Parathyroid adenoma (tissue), 2 donors: ENCODE results near the gene MRPS7.

Experiments
- H2AFZ ChIP-seq: fragments of 300-600 bp; sonication (generic); one replicate; pipeline ENCODE4 v1.7.0; 2017; ENCODE audit warnings: antibody characterized with exemption, mild to moderate bottlenecking
- H3K27ac ChIP-seq: fragments of 300-600 bp; sonication (generic); one replicate; pipeline ENCODE4 v1.7.0; 2017
- H3K27me3 ChIP-seq: fragments of 300-600 bp; sonication (generic); one replicate; pipeline ENCODE4 v1.7.0; 2017; ENCODE audit warnings: low read length; ENCODE audit not compliant: control insufficient read depth, insufficient read depth
- H3K36me3 ChIP-seq: fragments of 300-600 bp; sonication (generic); one replicate; pipeline ENCODE4 v1.7.0; 2017; ENCODE audit warnings: low read length; ENCODE audit not compliant: control insufficient read depth, insufficient read depth
- H3K4me1 ChIP-seq: fragments of 300-600 bp; sonication (generic); one replicate; pipeline ENCODE4 v1.7.0; 2017; ENCODE audit warnings: control low read depth
- H3K4me2 ChIP-seq: fragments of 300-600 bp; sonication (generic); one replicate; pipeline ENCODE4 v1.7.0; 2017; ENCODE audit warnings: low read length
- H3K4me3 ChIP-seq: fragments of 300-600 bp; sonication (generic); one replicate; pipeline ENCODE4 v1.7.0; 2017; ENCODE audit warnings: low read depth, low read length
- H3K79me2 ChIP-seq: fragments of 300-600 bp; sonication (generic); one replicate; pipeline ENCODE4 v1.7.0; 2017; ENCODE audit warnings: control low read depth
- H3K9ac ChIP-seq: fragments of 300-600 bp; sonication (generic); one replicate; pipeline ENCODE4 v1.7.0; 2017; ENCODE audit warnings: mild to moderate bottlenecking
- H3K9me3 ChIP-seq: fragments of 300-600 bp; sonication (generic); one replicate; pipeline ENCODE4 v1.7.0; 2017; ENCODE audit warnings: low read length; ENCODE audit not compliant: control insufficient read depth
- TF ChIP-seq, protein P1 (sequence below): fragments of 300-600 bp; sonication (generic); IDR thresholded peaks from one replicate; pipeline ENCODE4 v1.7.0; 2017; ENCODE audit warnings: antibody characterized with exemption, mild to moderate bottlenecking
- donor health status: primary hyperparathyroidism.

The MRPS7 gene

DNA sequence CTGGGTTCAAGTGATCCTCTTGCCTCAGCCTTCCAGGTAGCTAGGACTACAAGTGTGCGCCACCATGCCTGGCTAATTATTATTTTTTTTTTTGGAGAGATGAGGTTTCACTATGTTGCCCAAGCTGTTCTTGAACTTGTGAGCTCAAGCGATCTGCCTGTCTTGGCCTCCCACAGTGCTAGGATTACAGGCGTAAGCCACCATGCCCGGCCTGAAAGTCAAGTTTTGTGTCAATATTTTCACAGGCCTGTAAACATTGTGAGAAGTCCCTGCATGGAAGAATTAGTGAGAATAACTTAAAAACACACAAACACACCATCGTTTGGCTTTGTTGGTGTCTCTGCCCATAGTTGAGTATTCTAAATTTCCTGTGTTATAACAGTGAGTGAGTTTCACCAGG lies 34.0 kb upstream of the MRPS7 start:
- H3K27ac ChIP-seq = no peak overlapping the region
- TF ChIP-seq, protein P1, sequence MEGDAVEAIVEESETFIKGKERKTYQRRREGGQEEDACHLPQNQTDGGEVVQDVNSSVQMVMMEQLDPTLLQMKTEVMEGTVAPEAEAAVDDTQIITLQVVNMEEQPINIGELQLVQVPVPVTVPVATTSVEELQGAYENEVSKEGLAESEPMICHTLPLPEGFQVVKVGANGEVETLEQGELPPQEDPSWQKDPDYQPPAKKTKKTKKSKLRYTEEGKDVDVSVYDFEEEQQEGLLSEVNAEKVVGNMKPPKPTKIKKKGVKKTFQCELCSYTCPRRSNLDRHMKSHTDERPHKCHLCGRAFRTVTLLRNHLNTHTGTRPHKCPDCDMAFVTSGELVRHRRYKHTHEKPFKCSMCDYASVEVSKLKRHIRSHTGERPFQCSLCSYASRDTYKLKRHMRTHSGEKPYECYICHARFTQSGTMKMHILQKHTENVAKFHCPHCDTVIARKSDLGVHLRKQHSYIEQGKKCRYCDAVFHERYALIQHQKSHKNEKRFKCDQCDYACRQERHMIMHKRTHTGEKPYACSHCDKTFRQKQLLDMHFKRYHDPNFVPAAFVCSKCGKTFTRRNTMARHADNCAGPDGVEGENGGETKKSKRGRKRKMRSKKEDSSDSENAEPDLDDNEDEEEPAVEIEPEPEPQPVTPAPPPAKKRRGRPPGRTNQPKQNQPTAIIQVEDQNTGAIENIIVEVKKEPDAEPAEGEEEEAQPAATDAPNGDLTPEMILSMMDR = no peak

DNA sequence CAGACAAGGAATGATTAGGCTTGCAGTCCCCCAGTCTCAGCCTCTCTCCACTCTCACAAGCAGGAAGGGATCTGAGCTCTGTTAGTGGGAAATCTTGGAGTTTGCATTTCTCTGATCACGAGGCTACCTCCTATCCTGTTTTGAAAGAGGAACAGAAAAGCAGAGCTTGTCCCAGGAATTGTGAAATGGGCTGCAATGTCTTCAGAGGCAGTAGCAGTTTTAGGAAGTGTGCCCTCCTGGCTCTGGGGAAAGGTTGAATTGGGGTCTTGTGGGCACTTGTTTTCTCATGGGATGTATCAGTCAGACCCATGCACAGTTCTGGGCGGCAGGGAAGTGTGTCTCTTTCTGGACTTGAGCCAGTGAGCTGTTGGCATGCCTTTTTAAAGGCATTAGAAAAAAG lies 33.4 kb upstream of the MRPS7 start:
- Histone ChIP-seq H3K9me3 (no peaks in the 10 kb centered on the region), H3K27me3 (no peaks in the 10 kb centered on the region), H3K4me3 (no peak overlapping the region), H3K4me1 (no peaks in the 10 kb centered on the region), H3K27ac (no peak overlapping the region), H3K36me3 (no peaks in the 10 kb centered on the region), H3K9ac (no peak overlapping the region), H2AFZ (no peak overlapping the region), H3K4me2 (no peak overlapping the region), H3K79me2 (no peaks in the 10 kb centered on the region)
- TF ChIP-seq, protein P1 = no peak

More for the DNA sequence above, 34.0 kb upstream of the MRPS7 start:
- H3K4me2 ChIP-seq = no peak overlapping the region
- H3K27me3 ChIP-seq = no peaks in the 10 kb centered on the region
- no peaks in the 10 kb centered on the region for H3K36me3 ChIP-seq
- H3K4me3 ChIP-seq = no peak overlapping the region
- no peak overlapping the region for H3K9ac ChIP-seq
- H3K9me3 ChIP-seq = no peaks in the 10 kb centered on the region
- H3K4me1 ChIP-seq = no peaks in the 10 kb centered on the region
- no peak overlapping the region for H2AFZ ChIP-seq
- no peaks in the 10 kb centered on the region for H3K79me2 ChIP-seq

DNA sequence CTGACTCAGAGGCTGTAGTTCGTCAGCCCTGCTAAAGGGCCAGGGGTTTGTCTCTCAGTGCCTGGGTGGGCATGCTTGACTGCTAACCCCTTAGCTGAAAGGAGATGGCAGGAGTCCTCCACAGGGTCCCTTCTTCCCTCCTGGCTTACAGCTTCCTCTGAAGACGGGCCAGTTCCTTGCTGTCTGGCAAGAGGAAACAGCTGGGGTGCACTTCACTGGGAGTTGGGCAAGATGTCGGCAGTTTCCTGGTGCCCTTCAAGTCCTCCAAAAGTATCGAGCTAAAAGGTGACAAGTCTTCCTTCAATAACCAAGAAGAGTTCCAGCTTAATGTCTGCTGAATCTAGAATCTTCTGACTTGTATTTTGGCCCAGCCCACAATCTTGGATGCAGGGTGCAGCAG lies 32.8 kb upstream of the MRPS7 start:
- H3K4me3 ChIP-seq = no peak overlapping the region
- H3K4me2 ChIP-seq = no peak overlapping the region
- H3K9me3 ChIP-seq = no peaks in the 10 kb centered on the region
- no peak overlapping the region for H2AFZ ChIP-seq
- TF ChIP-seq, protein P1 = no peak
- no peak overlapping the region for H3K9ac ChIP-seq
- no peak overlapping the region for H3K27ac ChIP-seq
- no peaks in the 10 kb centered on the region for H3K4me1 ChIP-seq
- H3K27me3 ChIP-seq = no peaks in the 10 kb centered on the region
- no peaks in the 10 kb centered on the region for H3K79me2 ChIP-seq
- H3K36me3 ChIP-seq = no peaks in the 10 kb centered on the region

DNA sequence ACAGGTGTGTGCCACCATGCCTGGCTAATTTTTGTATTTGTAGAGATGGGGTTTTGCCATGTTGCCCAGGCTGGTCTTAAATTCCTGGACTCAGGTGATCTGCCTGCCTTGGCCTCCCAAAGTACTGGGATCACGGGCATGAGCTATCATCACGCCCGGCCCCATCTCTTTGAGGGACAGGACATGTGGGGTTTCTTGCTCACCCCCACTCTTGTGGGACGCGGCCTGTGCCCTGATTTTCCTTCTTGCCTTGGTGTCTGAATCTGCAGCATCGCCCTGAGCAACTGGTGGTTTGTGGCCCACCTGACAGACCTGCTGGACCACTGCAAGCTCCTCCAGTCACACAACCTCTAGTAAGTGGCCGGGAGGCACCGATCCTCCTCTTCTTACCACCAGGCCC lies 30.6 kb upstream of the MRPS7 start:
- Histone ChIP-seq H3K27ac (no peak overlapping the region), H3K4me2 (no peak overlapping the region), H3K4me3 (no peak overlapping the region), H3K4me1 (no peaks in the 10 kb centered on the region), H3K9ac (no peak overlapping the region), H3K36me3 (no peaks in the 10 kb centered on the region), H2AFZ (no peak overlapping the region), H3K79me2 (no peaks in the 10 kb centered on the region), H3K27me3 (no peaks in the 10 kb centered on the region), H3K9me3 (no peaks in the 10 kb centered on the region)
- TF ChIP-seq, protein P1 = no peak

DNA sequence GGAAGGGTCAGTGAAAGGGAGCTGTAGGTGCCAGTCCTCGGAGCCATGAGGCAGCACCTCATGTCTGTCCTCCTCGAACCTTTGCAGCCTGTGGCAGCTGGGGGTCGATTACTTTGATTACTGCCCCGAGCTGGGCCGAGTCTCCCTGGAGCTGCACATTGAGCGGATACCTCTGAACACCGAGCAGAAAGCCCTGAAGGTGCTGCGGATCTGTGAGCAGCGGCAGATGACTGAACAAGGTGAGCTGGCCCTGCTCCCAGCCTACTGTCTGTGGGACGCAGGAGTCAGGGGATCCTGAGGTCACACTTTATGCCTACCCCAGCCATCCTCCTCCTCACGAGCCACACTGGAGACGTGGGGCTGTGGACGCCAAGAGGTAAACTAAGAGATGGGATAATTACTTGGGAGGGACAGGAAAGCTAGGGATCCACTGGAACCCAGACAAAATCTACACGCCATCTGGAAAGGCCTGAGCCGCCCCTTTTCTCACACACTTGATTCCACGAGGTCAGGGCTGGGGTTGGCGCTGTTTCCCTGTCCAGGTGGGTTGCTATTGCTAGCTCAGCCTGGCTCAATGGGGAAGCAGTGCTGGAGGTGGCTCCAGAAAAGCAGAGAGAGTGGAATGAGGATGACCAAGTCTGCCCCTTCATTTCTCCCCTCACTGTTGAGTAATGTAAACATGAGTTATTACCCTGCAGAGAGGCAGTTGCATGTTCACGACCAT lies 29.8 kb upstream of the MRPS7 start:
- no peaks in the 10 kb centered on the region for H3K9me3 ChIP-seq
- no peaks in the 10 kb centered on the region for H3K79me2 ChIP-seq
- no peaks in the 10 kb centered on the region for H3K36me3 ChIP-seq
- H3K9ac ChIP-seq = no peak overlapping the region
- TF ChIP-seq, protein P1 = no peak
- no peaks in the 10 kb centered on the region for H3K27me3 ChIP-seq
- H3K4me3 ChIP-seq = no peak overlapping the region
- no peak overlapping the region for H2AFZ ChIP-seq
- no peak overlapping the region for H3K4me2 ChIP-seq
- no peaks in the 10 kb centered on the region for H3K4me1 ChIP-seq
- no peak overlapping the region for H3K27ac ChIP-seq
